ENCODE measurements around the gene TMA7B.

GRCh38 chr22:39910876-39911613 lies 49.2 kb upstream of the TMA7B start:
- no peak for TF ChIP-seq CTCF (IDR thresholded peaks at IDR 0.05)
- no peak for TF ChIP-seq POLR2A (IDR thresholded peaks at IDR 0.05)
